OCI-LY1 (cell line): ENCODE results near the gene PSPC1.
"Not testable (repeated sequence)": the region's sequence is repeated elsewhere in the genome, so short reads cannot be mapped to it uniquely, and the experiment has no call there.

Experiments used
- H2AFZ ChIP-seq: fragments of 200-600 bp; sonication (generic), shearing (Covaris generic); 2 replicates; pipeline ENCODE4 v1.6.0; 2014; ENCODE audit warnings: antibody characterized with exemption, mild to moderate bottlenecking, low read length
- H3F3A ChIP-seq: fragments of 200-600 bp; sonication (generic), shearing (Covaris generic); 2 replicates; pipeline ENCODE4 v1.6.0; 2014; ENCODE audit warnings: mild to moderate bottlenecking, antibody characterized with exemption, low read length, moderate library complexity; ENCODE audit not compliant: insufficient read depth
- H3K27ac ChIP-seq: fragments of 200-600 bp; sonication (generic); 2 replicates; pipeline ENCODE4 v1.5.1; 2014; ENCODE audit warnings: low read length, mixed run types, mild to moderate bottlenecking, low read depth; ENCODE audit not compliant: poor library complexity, severe bottlenecking
- H3K27me3 ChIP-seq: fragments of 200-600 bp; sonication (generic); 2 replicates; pipeline ENCODE4 v1.6.0; 2014; ENCODE audit warnings: antibody characterized with exemption, mild to moderate bottlenecking, low read length, moderate library complexity; ENCODE audit not compliant: insufficient read depth
- H3K36me3 ChIP-seq: fragments of 200-600 bp; sonication (generic); 2 replicates; pipeline ENCODE4 v1.6.1; 2014; ENCODE audit warnings: mild to moderate bottlenecking, antibody characterized with exemption, low read length, moderate library complexity, mixed read lengths; ENCODE audit not compliant: insufficient read depth
- H3K4me1 ChIP-seq: fragments of 200-600 bp; sonication (generic); 2 replicates; pipeline ENCODE4 v1.5.1; 2014; ENCODE audit warnings: mild to moderate bottlenecking, low read length, moderate library complexity; ENCODE audit not compliant: insufficient read depth, severe bottlenecking
- H3K4me2 ChIP-seq: fragments of 200-600 bp; sonication (generic), shearing (Covaris generic); 2 replicates; pipeline ENCODE4 v1.6.1; 2014; ENCODE audit warnings: low read length
- H3K4me3 ChIP-seq: fragments of 200-600 bp; sonication (generic); 2 replicates; pipeline ENCODE4 v1.5.1; 2014; ENCODE audit warnings: low read length, low read depth, mild to moderate bottlenecking, mixed read lengths; ENCODE audit not compliant: poor library complexity, severe bottlenecking
- H3K79me2 ChIP-seq: fragments of 200-600 bp; shearing (Covaris generic); 2 replicates; pipeline ENCODE4 v1.6.1; 2016; ENCODE audit warnings: mixed run types, low read length, mixed read lengths; ENCODE audit not compliant: insufficient read depth
- H3K9ac ChIP-seq: fragments of 200-600 bp; sonication (generic), shearing (Covaris generic); 2 replicates; pipeline ENCODE4 v1.6.1; 2014; ENCODE audit warnings: mild to moderate bottlenecking, low read length, mixed read lengths
- H3K9me2 ChIP-seq: fragments of 200-600 bp; sonication (generic), shearing (Covaris generic); 2 replicates; pipeline ENCODE4 v1.6.1; 2014; ENCODE audit warnings: low read depth, mild to moderate bottlenecking, low read length, mixed read lengths
- H3K9me3 ChIP-seq: fragments of 200-600 bp; shearing (Covaris generic); 2 replicates; pipeline ENCODE4 v1.6.1; 2014; ENCODE audit warnings: low read length, mixed read lengths
- H4K20me1 ChIP-seq: fragments of 200-600 bp; sonication (generic), shearing (Covaris generic); 2 replicates; pipeline ENCODE4 v1.6.0; 2016; ENCODE audit warnings: mild to moderate bottlenecking, low read length; ENCODE audit not compliant: insufficient read depth
- CTCF ChIP-seq: fragments of 200-600 bp; sonication (generic), shearing (Covaris generic); IDR thresholded peaks from 2 replicates; pipeline ENCODE4 v1.5.1; 2017; ENCODE audit warnings: mild to moderate bottlenecking, antibody characterized with exemption, low read length, moderate library complexity, mixed read lengths
- EZH2 ChIP-seq: fragments of 200-600 bp; sonication (generic), shearing (Covaris generic); IDR thresholded peaks from 2 replicates; pipeline ENCODE4 v1.8.0; 2017; ENCODE audit warnings: borderline replicate concordance, mixed run types, mild to moderate bottlenecking, antibody characterized with exemption, low read length, moderate library complexity, mixed read lengths

PSPC1 gene

GRCh38 chr13:19695829-19696228 is 86.9 kb downstream of the PSPC1 start:
- H3K9me2 ChIP-seq: no peaks in the 10 kb centered on the region
- peaks cover 20% of the 10 kb centered on the region; the same call in 1 of the 2 replicates for H3K36me3 ChIP-seq
- no peaks in the 10 kb centered on the region for H3F3A ChIP-seq
- H3K4me1 ChIP-seq: no peaks in the 10 kb centered on the region
- no peak overlapping the region for H3K27ac ChIP-seq
- H3K4me2 ChIP-seq: no peak overlapping the region
- TF ChIP-seq EZH2: no peak
- TF ChIP-seq CTCF: no peak
- no peaks in the 10 kb centered on the region for H3K79me2 ChIP-seq
- no peak overlapping the region for H3K9ac ChIP-seq
- H3K27me3 ChIP-seq: no peaks in the 10 kb centered on the region
- no peaks in the 10 kb centered on the region for H3K9me3 ChIP-seq
- no peak overlapping the region for H3K4me3 ChIP-seq
- no peaks in the 10 kb centered on the region for H4K20me1 ChIP-seq
- no peak overlapping the region for H2AFZ ChIP-seq

- Histone ChIP-seq H3K4me2 (no peak overlapping the region), H3K27me3 (no peaks in the 10 kb centered on the region), H3K4me1 (no peaks in the 10 kb centered on the region), H4K20me1 (no peaks in the 10 kb centered on the region), H3K9ac (no peak overlapping the region), H3K36me3 (peaks cover 22% of the 10 kb centered on the region; the same call in 1 of the 2 replicates), H2AFZ (no peak overlapping the region), H3K79me2 (no peaks in the 10 kb centered on the region), H3K27ac (no peak overlapping the region), H3K9me3 (no peaks in the 10 kb centered on the region), H3F3A (no peaks in the 10 kb centered on the region), H3K4me3 (no peak overlapping the region), H3K9me2 (no peaks in the 10 kb centered on the region)
- TF ChIP-seq EZH2 (no peak), CTCF (no peak)
These were observed 87.3 kb downstream of the PSPC1 start for GRCh38 chr13:19695428-19695827.

GRCh38 chr13:19691447-19691846 is 91.3 kb downstream of the PSPC1 start:
- not testable (repeated sequence) for H3K4me2 ChIP-seq, H3F3A ChIP-seq, H3K9me2 ChIP-seq, H3K9me3 ChIP-seq, H3K79me2 ChIP-seq, H2AFZ ChIP-seq, H3K9ac ChIP-seq, H3K27me3 ChIP-seq, H3K27ac ChIP-seq, H4K20me1 ChIP-seq, H3K4me3 ChIP-seq, H3K4me1 ChIP-seq
- peaks cover 27% of the 10 kb centered on the region; the same call in 1 of the 2 replicates for H3K36me3 ChIP-seq

GRCh38 chr13:19685437-19685836 is 97.3 kb downstream of the PSPC1 start:
- H3F3A ChIP-seq: no peaks in the 10 kb centered on the region
- H3K79me2 ChIP-seq: no peaks in the 10 kb centered on the region
- H4K20me1 ChIP-seq: no peaks in the 10 kb centered on the region
- no peaks in the 10 kb centered on the region for H3K27me3 ChIP-seq
- no peaks in the 10 kb centered on the region for H3K4me1 ChIP-seq
- H3K9ac ChIP-seq: no peak overlapping the region
- no peak for TF ChIP-seq EZH2
- no peaks in the 10 kb centered on the region for H3K9me2 ChIP-seq
- no peak overlapping the region for H2AFZ ChIP-seq
- H3K4me2 ChIP-seq: no peak overlapping the region
- peaks cover 19% of the 10 kb centered on the region; the same call in 1 of the 2 replicates for H3K36me3 ChIP-seq
- H3K9me3 ChIP-seq: no peaks in the 10 kb centered on the region
- no peak overlapping the region for H3K27ac ChIP-seq
- H3K4me3 ChIP-seq: no peak overlapping the region
